Loucy (cell line): Measurements from ENCODE around the gene NPDC1.

Source experiments
- EZH2phosphoT487 ChIP-seq: fragments of 200-600 bp; IDR thresholded peaks from 2 replicates; pipeline ENCODE4 v1.6.1; 2018; ENCODE audit warnings: antibody characterized with exemption, mild to moderate bottlenecking, moderate library complexity, borderline replicate concordance
- TF ChIP-seq, protein P1 (sequence below): fragments of 200-600 bp; sonication (generic); conservative IDR thresholded peaks from 2 replicates; pipeline ENCODE4 v1.5.1; 2014; ENCODE audit warnings: mild to moderate bottlenecking, antibody characterized with exemption, low read length

- TF ChIP-seq, protein P1, sequence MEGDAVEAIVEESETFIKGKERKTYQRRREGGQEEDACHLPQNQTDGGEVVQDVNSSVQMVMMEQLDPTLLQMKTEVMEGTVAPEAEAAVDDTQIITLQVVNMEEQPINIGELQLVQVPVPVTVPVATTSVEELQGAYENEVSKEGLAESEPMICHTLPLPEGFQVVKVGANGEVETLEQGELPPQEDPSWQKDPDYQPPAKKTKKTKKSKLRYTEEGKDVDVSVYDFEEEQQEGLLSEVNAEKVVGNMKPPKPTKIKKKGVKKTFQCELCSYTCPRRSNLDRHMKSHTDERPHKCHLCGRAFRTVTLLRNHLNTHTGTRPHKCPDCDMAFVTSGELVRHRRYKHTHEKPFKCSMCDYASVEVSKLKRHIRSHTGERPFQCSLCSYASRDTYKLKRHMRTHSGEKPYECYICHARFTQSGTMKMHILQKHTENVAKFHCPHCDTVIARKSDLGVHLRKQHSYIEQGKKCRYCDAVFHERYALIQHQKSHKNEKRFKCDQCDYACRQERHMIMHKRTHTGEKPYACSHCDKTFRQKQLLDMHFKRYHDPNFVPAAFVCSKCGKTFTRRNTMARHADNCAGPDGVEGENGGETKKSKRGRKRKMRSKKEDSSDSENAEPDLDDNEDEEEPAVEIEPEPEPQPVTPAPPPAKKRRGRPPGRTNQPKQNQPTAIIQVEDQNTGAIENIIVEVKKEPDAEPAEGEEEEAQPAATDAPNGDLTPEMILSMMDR, result no peak
- no peak for TF ChIP-seq EZH2phosphoT487
Measured at GRCh38 chr9:137042751-137043727, 2.9 kb downstream of the NPDC1 start.
